ENCODE data around the gene CPT2.

DNA sequence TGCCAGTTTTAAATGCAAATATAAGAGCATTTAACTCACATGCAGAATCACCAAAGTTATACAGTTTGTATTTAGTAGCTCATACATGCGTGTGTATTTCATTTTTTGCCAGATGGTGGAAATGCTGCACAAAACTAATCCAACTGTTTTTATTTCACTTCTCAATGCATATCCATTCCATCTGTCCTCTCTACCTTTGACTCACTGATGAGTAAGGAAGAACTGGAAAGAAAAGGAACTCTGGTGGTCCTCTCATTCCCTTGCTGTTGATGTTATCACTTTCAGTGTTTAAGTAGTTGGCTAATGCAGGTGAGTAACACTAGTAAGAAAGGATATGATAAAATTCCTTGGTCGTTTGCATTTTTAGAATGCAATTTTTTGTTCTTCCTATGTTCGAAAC lies 48.5 kb upstream of the CPT2 start:
- TF ChIP-seq, protein P1, sequence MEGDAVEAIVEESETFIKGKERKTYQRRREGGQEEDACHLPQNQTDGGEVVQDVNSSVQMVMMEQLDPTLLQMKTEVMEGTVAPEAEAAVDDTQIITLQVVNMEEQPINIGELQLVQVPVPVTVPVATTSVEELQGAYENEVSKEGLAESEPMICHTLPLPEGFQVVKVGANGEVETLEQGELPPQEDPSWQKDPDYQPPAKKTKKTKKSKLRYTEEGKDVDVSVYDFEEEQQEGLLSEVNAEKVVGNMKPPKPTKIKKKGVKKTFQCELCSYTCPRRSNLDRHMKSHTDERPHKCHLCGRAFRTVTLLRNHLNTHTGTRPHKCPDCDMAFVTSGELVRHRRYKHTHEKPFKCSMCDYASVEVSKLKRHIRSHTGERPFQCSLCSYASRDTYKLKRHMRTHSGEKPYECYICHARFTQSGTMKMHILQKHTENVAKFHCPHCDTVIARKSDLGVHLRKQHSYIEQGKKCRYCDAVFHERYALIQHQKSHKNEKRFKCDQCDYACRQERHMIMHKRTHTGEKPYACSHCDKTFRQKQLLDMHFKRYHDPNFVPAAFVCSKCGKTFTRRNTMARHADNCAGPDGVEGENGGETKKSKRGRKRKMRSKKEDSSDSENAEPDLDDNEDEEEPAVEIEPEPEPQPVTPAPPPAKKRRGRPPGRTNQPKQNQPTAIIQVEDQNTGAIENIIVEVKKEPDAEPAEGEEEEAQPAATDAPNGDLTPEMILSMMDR (IDR thresholded peaks at IDR 0.05), result no peak
- TF ChIP-seq EP300 (IDR thresholded peaks at IDR 0.05), result no peak
